Heart left ventricle (tissue), 13 donors: Measurements from ENCODE around the gene C2orf49.

ENCODE experiments used
- CTCF ChIP-seq, 12 donors: fragments of 200-600 bp; sonication (generic) in 4 of 12; IDR thresholded peaks; one replicate each; pipeline versions ENCODE4 v1.5.0 to v1.8.0; 2018 to 2022; ENCODE audit warnings: antibody characterized with exemption in 12 of 12, mild to moderate bottlenecking in 5 of 12
- POLR2A ChIP-seq, 2 donors: fragments of 450-650 bp; IDR thresholded peaks; one replicate each; pipeline ENCODE4 v1.6.1; 2017; ENCODE audit warnings: antibody characterized with exemption in 2 of 2, mild to moderate bottlenecking in 2 of 2, moderate library complexity in 2 of 2
- donor health status: ischemic (EF 13 %, LVEDD 7.1; RV severe dilation, severe dysfunction).
- donor health status: DM: no; HTN: yes; CAD: no.
- donor health status: DM: no; HTN: no; CAD: no.
- donor health status: ischemic (EF 25% LVEDD 6.9; RV normal size, moderate dysfunction).
- donor health status: ischemic (EF 25% LVEDD 5.7; RV mildly dilated, moderate dysfunction).
- donor health status: ischemic (EF 35%, LVEDD 5.7; RV mildly dilated, moderate dysfunction).
- donor health status: nonischemic (EF 11% LVEDD 7.7; RV severe dilation, severe dysfunction).
- donor health status: DM: yes; HTN: yes; CAD: no.
- donor health status: PGD.
- donor health status: ischemic (EF 29% LVEDD 5.4; RV normal size, mild dysfunction).
- donor health status: nonischemic (EF 23%, LVEDD 6.1; RV moderate dilation, normal function).

GRCh38 chr2:105320651-105321215 lies 16.6 kb upstream of the C2orf49 start:
- TF ChIP-seq CTCF (IDR thresholded peaks at IDR 0.05) (no peak), POLR2A (IDR thresholded peaks at IDR 0.05) (no peak)
